ENCODE measurements around the gene CDK14.

DNA sequence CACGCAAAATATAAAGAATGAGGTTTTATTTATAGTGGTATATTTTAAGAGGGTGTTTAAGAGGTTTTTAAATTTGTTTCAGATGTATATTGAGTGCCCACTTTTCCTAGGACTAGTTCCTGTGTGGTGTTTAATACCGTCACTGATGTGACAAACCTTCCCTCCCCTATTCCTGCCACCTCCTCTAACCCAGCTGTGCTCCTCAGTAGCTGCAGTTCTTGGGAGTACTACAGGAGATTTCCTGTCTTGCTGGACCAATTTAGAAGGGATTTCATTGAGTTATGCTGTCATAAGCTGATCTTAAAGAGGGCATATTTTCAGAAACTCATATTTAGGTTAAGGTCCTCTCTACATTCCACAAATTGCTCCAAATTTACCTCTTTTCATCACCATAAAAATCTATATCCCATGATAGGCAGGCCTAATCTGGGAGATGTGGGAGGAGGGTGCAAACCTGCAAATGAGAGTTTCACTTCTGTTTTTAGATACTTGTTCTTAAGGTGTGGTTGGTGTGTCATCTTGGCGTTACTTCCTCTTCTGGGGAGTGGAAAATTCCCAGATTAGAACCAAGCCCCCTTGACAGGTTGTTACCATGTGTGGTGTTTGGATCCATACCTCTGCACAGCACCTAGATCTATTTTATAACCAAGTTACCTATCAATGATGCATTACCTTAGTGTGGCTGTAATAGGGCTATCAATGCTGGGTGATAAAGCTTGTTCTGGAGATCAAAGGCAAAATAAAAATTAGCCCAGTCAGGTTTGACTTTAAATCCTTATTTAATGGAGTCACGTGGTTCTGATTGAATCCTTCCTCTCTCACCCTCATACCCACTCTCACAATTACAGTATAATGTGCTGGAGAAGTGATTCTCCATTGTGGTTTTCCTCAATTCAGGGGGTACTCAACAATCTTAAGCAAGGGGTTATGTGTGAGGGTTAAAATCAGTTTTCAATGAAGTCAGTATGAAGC is 141.1 kb downstream of the CDK14 start:
- no peak for TF ChIP-seq CEBPB (IDR thresholded peaks at IDR 0.05)
- no peak for TF ChIP-seq REST (IDR thresholded peaks at IDR 0.05; ENCODE audit: low read depth)
- no peak for TF ChIP-seq YY1 (IDR thresholded peaks at IDR 0.05; ENCODE audit: low read depth)
